Right ventricle myocardium inferior (tissue), 1 donor: Measurements from ENCODE around the gene PDE4D. TPM values are rescaled to one million over a fixed set of nuclear protein-coding genes. Genes with fewer than 3 reads are reported as not detected.

Experiments
- ATAC-seq: fragments of 200-7000 bp; cut with Tn5 transposase; one replicate; pipeline ENCODE4 v1.9.1; 2020; ENCODE audit warnings: mild to moderate bottlenecking, moderate library complexity
- DNase-seq: peaks from one replicate; pipeline ENCODE4 v3.0.0; 2021; ENCODE audit errors: missing footprints
- intact Hi-C: fragments of 100-400 bp; cut with DNase I; formaldehyde crosslinking; loops from one replicate; pipeline ENCODE4 v1.11.0; 2022
- total RNA-seq: library from RNA; stranded (reverse); fragmentation: NEBNext Ultra II Directional; extraction: Animal tissue kit (Norgen Biotek cat#: 25700); gene quantifications from one replicate; pipeline ENCODE4 v1.2.1, GENCODE V29; 2021
- donor health status: DM: no; HTN: yes; CAD: no; lungs with severe emphysema.

Gene PDE4D
- total RNA-seq, 1 donor from 2014 or later: 36.7 TPM

DNA sequence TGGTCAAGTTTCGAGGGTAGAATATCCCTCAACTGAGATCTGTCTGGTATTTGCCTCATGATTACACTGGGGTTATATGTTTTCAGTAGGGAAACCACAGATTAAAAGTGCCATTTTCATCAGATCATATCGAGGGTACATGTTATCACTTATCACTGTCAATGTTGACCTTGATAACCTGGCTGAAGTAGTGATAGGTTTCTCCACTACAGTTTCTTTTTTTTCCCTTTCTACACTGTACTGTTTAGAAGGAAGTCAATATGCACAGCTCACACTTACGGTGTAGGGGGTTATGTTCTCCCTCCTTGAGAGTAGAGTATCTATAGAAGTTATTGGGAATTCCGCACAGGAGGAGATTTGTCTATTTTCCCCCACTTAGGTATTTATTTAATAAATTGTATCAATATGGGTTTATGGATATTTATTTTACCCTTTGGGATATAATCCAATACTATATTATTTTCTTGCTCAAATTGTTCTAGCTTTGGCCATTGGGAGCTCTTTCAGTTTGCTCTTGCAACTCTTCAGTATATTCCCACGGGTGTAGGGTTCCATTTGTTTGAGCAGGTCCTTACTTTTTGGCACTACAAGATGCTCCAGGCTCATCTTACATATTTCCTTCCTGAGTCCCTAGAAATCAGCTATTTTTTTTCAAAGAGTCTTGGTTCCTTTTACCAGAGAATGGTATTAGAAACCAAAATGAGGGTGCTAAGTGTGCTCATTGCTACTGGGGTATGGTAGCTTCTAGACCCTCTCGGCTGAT, 866.2 kb downstream of the PDE4D start:
- intact Hi-C loops: no loop called here
- ATAC-seq: no peak
- no peak for DNase-seq

DNA sequence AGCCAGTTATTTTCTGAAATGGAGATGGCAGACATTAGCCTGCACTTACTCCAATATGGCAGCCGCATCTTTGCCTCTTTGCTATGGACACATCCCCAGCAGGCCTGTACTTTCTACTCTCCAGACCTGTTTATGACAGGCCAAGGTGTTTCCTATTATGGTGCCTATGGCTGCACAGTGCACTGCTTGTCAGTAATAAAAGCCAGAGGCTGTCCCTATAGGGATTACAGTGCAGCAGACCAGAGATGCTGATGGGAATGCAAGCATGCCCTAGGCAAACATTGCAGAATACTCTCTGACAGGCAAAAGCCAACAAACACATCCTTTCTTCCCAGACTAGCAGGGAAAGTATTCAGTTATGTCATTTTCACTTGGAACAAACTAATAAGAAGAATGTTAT, 867.8 kb downstream of the PDE4D start:
- intact Hi-C loops: no loop called here
- ATAC-seq: peak; percentile 38
- no peak for DNase-seq

DNA sequence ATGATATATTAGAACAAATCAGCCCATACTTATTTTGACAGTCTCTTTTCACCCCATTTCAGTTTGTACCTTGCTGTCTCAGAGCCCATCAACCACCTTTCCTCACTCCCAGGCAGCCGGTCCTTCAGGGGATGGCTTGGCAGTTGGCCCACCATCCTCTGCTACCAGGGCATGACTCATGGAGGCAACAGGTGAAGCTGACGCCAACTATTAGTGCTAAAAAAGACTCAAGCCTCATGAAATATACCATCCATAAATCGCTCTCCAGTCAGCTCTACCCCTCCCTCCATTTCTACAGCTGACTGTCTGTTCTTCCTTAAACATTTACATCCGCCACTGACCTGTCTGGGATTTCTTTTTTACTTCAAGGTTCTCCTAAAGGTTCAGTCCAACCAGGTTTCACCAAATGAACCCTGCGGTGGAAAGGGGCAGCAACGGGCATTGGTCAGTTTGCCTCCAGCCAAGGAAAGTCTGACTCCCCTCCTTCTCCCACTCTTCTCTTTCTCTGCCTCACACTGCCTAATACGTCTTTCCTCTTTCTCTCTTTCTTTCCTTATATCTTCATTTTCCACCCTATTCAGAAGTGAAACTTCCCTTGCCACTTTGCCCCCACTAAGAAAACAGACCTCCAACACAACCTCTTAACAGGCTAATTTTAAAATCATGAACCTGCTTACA, 871.5 kb downstream of the PDE4D start:
- intact Hi-C loops: no loop called here
- no peak for ATAC-seq
- DNase-seq: no peak

DNA sequence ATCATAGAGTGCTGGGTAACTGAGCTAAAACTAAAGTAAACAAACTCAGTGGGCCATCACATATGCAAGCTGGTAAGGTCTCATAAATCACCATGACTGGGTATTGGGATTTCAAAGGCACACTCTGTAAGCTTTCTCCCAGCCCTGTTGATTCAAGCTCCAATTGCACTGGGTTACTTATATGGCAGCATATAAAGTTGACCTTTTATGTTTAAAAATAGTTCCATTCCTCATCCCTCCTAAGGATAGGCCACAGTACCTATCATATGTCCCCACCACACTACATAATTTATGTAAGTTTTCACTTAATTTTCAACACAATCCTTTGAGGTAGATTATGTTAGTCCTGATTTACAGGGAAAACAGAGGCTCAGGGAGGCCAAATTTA, 872.2 kb downstream of the PDE4D start:
- ATAC-seq: no peak

DNA sequence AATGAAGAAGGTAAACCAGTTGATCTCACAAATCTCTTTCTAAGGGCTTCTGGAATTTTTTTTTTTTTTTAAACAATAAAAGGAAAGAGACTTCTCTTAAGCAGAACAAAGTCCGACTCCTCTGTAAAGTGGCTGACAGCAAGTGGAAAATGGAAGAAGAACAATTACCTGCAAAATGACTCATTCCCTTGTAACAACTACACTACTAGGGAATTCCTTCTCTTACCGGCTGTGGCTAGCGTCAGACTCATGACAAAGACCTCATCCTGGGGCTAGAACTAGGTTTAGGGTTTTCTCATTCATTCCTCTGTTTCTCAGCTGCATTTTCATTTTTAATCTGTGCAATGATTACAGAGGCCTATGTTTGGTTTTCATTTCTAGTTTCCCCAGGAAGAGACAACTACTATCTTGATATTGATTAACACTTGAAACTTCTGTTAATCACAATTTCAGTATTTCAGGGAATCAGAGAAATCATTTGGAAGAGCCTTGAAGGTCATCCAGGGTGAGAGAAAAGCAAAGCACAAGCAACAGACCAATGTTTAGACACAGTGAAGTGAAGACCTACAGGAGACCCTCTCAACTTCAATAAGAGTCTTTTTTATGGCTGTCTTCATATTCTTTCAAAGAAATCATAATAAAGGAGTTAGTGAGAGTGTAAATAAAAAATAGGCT, 872.8 kb downstream of the PDE4D start:
- ATAC-seq (no peak), DNase-seq (no peak)
- intact Hi-C loops: no loop called here

More for the DNA sequence above, 872.2 kb downstream of the PDE4D start:
- no peak for DNase-seq
- intact Hi-C loops: no loop called here

DNA sequence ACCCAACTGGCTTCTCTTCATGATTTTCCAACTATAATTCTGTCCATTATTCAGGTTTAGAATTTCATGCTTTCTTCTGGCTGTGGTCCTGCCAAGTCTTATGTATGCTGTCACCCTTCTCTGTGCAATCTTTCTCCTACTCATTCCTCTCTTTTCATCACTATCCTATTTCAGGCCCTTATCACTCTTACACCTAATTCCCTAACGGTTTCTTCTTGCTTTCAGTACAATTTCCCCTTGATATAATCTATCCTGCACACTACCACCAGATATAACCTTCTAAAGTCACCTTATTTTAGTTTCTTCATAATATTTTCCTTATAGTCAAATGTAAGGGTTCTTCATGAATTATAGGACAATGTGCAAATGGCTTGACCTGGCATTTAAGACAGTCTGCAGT, 874.4 kb downstream of the PDE4D start:
- intact Hi-C loops: no loop called here
- DNase-seq: no peak
- ATAC-seq: no peak

DNA sequence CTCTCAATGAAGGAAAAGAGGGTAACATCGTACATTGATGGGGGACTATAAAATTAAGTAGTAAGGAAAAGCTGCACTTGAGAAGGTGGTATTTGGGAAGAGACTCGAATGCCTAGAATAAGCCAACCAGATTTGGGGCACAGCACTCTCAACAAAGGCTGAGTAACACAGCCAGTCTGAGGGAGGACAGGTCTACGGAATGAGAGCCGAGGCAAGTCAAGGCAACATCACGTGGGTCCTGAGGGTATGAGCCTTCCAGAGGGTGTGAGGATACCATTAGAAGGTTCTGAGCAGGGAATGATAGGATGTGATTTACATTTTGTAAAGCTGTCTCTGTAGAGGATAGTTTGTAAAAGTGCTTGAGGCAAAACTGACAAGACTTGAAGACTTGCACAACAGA, 876.6 kb downstream of the PDE4D start:
- DNase-seq (no peak), ATAC-seq (no peak)

DNA sequence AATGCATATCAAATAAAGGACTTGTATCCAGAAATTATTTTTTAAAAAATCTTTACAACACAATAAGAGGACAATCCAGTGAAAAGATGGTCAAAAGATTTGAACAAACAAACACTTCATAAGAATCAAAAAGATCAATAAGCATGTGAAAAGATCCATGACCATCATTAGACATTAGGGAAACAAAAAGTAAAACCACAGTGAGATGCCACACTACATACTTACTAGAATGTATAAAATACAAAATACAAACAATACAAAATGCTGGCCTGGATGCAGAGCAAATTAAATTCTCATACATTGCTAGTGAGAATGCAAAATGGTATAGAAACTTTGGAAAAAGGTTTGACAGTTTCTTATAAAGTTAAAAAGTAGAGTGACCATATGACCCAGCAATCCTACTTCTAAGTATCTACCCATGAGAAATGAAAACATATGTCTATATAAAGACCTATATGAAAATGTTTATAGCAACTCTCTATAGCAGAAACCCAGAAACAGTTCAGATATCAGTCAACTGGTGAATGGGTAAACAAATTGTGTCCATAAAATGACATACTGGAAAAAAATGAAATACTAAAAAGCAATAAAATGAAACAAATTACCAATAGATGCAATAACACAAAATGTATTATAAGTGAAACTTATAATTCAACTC, 884.6 kb downstream of the PDE4D start:
- DNase-seq (no peak), ATAC-seq (no peak)
- intact Hi-C loops: no loop called here

More for the DNA sequence above, 876.6 kb downstream of the PDE4D start:
- intact Hi-C loops: no loop called here

DNA sequence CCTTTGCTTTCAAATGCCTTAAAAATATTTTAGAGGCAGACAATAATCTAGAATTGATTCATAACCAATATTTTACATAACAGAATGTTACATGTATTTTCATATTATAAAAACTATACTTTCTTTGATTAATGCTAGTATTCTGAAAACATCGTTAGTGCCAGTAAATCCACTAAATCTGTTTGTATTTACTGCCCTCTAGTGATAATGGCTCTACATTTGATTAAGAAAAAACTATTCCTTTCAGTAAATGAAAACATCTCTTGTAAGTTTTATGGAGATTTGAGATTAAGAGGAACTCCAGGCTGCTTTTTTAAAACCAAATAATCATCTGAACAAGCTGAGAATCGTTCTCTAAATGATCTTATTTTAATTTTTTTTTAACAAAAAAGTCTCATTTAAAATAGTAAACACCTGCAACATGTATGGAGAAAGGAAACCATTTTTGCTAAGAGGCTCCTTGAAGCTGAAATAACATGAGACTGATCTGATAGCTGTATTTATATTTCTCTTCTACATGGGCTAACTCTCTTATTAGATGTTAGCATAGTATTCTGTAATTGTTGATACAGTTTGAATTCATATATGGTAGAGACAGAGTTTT, 886.0 kb downstream of the PDE4D start:
- intact Hi-C loops: loop anchor here (2.0 kb wide), 1 partner anchor 117 kb away; no protein-coding TSS in a partner anchor
- ATAC-seq (no peak), DNase-seq (no peak)

DNA sequence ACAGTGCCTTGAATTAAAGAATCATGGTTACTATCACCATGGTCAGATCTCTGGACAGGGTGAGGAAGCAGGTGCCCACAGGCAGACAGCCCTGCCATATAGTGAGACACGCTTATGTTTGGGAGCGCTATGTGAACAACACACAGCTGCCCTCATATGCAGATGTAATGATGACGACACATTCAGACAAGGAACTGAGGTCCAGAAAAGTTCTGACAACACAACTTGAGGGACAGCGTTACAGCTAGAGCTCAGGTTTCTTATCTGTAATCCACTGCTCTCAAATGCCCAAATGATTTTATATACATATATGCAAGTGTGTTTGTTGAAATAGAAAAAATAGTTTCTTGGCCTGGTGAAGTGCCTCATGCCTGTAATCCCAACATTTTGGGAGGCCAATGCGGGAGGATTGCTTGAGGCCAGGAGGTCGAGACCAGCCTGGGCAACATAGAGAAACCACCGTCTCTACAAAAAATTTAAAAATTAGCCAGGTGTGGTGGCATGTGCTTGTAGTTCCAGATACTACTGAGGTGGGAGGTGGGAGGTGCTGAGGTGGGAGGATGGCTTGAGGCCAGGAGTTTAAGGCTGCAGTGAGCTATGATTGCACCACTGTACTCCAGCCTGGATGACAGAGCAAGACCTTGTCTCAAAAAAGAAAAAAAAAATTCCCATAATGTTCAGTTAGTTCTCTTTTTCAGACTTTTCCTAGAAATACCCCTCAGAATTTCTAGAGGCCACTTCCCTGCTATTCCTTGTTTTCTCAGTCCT, 887.4 kb downstream of the PDE4D start:
- no peak for ATAC-seq
- intact Hi-C loops: loop anchor here (2.0 kb wide), 1 partner anchor 115 kb away; no protein-coding TSS in a partner anchor
- DNase-seq: no peak

DNA sequence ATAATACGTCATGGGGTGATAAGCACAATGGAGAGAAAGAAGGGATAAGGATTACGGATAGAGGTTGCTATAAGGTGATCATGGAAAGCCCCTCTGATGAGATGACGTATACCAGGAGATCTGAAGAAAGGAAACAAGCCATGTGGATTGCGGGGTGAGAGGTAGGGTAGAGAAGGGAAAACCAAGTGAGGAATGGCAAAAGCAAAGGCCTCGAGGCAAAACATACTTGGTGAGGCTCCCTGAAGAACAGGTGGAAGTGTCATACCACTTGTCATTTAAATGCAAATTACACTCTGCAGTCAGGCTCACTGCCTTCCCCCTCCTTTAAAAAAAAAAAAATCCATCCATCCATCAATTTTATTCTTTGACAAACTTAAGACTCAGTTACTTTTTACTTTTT, 889.9 kb downstream of the PDE4D start:
- DNase-seq (no peak), ATAC-seq (no peak)
- intact Hi-C loops: no loop called here

DNA sequence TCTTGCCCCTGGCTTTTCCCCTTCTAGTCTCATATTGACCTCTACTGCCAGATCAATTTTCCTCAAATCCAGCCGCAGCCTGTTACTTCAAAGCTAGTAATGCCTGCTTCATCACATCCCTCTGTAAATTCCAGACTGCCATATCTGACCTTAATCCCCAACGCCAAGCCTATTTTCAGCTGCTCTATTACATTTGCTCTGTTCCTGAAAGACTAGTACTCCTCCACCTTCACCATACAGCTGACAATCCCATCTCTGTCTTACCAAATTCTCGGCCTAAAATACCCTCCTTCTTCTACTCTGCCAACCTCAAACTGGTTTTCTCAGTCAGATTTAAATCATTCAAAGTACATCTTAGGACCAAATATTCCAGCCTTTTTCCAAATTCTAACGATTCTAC, 890.4 kb downstream of the PDE4D start:
- no peak for DNase-seq
- intact Hi-C loops: no loop called here
- ATAC-seq: no peak

DNA sequence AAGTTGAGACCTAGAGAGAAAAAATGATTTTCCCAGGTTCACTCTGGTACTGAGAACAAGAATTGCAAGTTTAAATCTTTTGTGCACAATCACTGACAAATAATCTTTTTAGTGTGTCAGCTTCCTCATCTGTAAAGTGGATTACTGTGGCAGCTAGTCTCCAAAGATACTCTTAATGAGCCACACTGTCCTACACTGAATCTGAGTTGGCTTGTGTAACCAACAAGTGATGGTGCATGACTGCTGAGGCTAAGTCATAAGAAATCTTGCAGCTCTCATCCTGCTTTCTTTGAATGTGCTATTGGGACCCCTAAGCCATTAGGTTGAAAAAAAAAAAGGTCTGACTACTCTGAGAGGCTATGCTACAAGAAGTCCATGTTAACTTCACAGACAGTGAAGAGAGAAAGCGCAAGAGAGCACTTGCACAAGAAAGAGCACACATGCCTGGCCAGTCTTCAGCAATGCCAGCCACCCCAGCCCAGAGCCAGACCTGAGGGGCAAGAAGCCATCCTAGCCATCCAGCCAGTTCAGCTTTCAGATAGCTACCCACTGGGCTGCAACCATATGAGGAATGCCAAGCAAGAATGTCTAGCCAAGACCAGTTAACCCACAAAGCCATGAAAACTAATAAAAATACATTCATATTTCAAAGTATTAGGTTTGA, 891.2 kb downstream of the PDE4D start:
- intact Hi-C loops: no loop called here
- no peak for DNase-seq
- ATAC-seq: peak; percentile 47

DNA sequence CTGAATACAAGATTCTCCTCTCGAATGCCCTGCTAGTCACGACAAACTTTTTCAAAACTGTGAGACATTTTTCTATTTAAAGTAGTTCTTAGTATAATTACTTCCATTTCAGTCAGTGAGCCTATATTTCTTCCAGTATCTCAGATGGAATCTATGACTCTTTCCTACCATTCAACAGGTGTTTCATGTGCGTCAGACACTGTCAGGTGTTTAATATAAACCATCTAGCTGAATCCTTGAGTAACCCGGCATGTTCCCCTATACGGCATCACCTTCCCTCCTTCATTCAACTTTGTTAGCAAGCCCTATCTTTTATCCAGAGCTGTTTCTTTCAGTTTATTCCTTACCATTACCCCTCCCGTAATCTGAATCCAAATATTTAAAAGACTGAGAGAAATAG, 891.8 kb downstream of the PDE4D start:
- ATAC-seq (no peak), DNase-seq (no peak)
- intact Hi-C loops: no loop called here

DNA sequence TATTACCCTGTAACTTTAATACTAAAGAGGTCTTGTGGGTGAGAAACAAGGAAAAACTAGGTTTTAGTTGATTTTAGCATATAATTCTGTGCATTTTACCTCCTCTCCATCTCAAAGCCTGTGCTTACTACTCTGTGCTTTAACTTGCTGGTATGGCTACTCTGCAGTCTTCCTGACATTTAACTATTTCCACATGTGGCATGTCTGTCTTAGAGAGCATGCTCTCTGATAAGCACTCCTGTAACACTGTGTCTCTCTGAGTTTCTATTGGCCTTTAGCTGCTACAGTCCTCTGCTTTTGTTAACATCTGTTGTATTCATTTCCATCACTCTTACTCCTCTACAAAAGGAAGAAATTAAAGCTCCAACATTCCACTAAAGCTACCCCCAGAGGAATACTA, 892.4 kb downstream of the PDE4D start:
- no peak for DNase-seq
- peak; percentile 55 for ATAC-seq
- intact Hi-C loops: no loop called here

DNA sequence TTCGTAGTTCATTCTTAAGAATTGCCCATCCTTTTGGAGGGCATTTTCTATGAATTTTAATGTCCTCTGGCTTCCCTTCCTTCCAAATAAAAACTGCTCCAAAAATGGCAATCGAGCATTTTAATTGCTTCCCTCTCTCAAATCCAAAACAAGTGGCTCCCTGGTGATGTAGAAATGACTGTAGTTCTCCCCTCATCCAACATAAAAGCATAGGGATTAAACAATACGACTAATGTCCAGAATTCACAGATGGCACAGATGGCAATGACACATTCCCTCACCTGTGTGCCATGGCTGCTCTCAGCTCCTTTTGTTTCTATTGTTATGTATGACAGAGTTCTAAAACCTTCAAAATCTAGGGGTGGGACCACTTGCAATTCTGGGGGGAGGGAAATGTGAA, 893.3 kb downstream of the PDE4D start:
- intact Hi-C loops: no loop called here
- ATAC-seq (no peak), DNase-seq (no peak)

DNA sequence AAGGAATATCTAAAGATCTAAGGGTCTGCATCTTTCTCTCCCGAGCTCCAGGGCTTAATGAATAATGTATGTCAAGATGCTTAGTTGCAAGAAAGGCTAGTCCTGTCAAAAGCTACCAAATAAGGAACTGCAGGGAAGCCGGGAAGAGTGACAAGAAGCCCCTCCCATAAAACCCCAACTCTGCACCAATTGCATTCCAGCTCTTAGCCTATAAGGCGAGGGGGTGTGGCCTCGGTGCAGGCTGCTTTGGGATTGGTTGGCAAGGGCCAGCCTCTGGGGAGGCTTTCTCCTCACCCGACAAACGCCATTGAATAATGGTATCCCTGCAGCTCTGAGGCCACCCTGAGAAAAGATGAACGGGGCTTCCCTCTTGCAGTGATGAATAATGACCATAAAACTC, 893.7 kb downstream of the PDE4D start:
- ATAC-seq: no peak
- DNase-seq: peak; percentile 44
- intact Hi-C loops: no loop called here

DNA sequence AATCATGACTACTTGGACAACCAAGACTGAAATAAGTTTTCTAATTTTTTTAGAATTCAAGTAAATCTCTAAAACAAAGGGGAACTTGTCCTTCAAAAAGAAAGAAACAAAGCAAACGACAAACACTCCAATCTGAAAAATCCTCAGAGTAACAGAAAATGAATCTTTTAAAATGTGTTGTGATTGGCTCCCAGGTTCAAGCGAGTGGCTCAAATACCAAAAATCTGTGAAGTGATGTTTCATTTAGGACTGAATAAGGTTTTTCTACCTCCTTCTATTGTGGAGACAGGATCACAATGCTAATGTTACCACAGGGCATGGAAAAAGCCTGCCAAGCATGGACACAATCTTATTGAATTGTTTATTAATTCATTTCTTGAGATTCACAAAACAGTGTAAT, 895.0 kb downstream of the PDE4D start:
- ATAC-seq: no peak
- intact Hi-C loops: no loop called here
- DNase-seq: no peak
